ENCODE results near the gene OR7E24.

DNA sequence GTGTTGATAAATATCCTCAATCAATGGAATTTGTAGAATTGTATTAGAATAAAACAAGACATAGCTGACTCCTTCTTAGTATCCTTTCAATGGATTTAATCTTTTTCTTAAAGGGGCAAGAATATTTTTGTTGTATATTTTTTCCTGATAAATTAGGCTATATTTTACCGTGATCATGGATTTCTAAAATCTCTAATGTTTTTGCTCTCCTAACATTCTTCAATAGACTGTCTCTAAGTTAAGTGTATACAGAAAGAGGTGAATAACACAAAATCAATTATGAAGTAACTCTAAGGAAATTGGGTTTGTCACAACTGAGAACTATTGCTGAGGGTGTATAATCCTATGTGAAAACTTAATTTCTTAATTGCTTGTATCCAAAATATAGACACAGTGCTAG lies at the start of gene OR7E24:
- TF ChIP-seq, protein P1, sequence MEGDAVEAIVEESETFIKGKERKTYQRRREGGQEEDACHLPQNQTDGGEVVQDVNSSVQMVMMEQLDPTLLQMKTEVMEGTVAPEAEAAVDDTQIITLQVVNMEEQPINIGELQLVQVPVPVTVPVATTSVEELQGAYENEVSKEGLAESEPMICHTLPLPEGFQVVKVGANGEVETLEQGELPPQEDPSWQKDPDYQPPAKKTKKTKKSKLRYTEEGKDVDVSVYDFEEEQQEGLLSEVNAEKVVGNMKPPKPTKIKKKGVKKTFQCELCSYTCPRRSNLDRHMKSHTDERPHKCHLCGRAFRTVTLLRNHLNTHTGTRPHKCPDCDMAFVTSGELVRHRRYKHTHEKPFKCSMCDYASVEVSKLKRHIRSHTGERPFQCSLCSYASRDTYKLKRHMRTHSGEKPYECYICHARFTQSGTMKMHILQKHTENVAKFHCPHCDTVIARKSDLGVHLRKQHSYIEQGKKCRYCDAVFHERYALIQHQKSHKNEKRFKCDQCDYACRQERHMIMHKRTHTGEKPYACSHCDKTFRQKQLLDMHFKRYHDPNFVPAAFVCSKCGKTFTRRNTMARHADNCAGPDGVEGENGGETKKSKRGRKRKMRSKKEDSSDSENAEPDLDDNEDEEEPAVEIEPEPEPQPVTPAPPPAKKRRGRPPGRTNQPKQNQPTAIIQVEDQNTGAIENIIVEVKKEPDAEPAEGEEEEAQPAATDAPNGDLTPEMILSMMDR (IDR thresholded peaks at IDR 0.05): no peak
- TF ChIP-seq POLR2A (IDR thresholded peaks at IDR 0.05): no peak
